ENCODE measurements around the gene RNF13. TPM values are rescaled to one million over a fixed set of nuclear protein-coding genes. Genes with fewer than 3 reads are reported as not detected.

Gene RNF13
- total and polyA plus RNA-seq, 12 donors: 28.6 to 136 (median 77.4) TPM

GRCh38 chr3:149790268-149790667, 22.7 kb upstream of the RNF13 start:
- intact Hi-C loops (cut with DNase I): no loop called here
- Histone ChIP-seq H3K4me3 (no peak overlapping the region), H3K27ac (no peak overlapping the region), H3K9me3 (replicated peaks in 1 of 3) (no peaks in the 10 kb centered on the region), H3K27me3 (peaks cover 8% of the 10 kb centered on the region), H3K4me1 (replicated peaks in 1 of 2) (no peaks in the 10 kb centered on the region), H3K36me3 (replicated peaks in 1 of 2) (no peaks in the 10 kb centered on the region)
- 71 to 81% (median 75%) methylated on average over 2 of the region's 2 CpGs for WGBS, 4 donors
- no peak for DNase-seq
- no peak for TF ChIP-seq POLR2A (IDR thresholded peaks at IDR 0.05)
- TF ChIP-seq CTCF (IDR thresholded peaks at IDR 0.05): no peak

GRCh38 chr3:149790698-149791097, 22.3 kb upstream of the RNF13 start:
- 61 to 71% (median 64%) methylated on average over 3 of the region's 3 CpGs for WGBS, 4 donors
- DNase-seq: no peak
- H3K4me3 ChIP-seq: no peak overlapping the region
- H3K36me3 ChIP-seq (replicated peaks in 1 of 2): no peaks in the 10 kb centered on the region
- H3K9me3 ChIP-seq (replicated peaks in 1 of 3): no peaks in the 10 kb centered on the region
- no peak overlapping the region for H3K27ac ChIP-seq
- peaks cover 8% of the 10 kb centered on the region for H3K27me3 ChIP-seq
- intact Hi-C loops (cut with DNase I): no loop called here
- no peaks in the 10 kb centered on the region for H3K4me1 ChIP-seq (replicated peaks in 1 of 2)
- TF ChIP-seq CTCF (IDR thresholded peaks at IDR 0.05) (no peak), POLR2A (IDR thresholded peaks at IDR 0.05) (no peak)

GRCh38 chr3:149792452-149793270, 20.4 kb upstream of the RNF13 start, which contains the start of gene ANKUB1:
ANKUB1 (minus strand) TSS chr3:149792554; CDS start chr3:149792366, 188 bp downstream.
- no peaks in the 10 kb centered on the region for H3K4me1 ChIP-seq (replicated peaks in 1 of 2)
- no peaks in the 10 kb centered on the region for H3K9me3 ChIP-seq (replicated peaks in 1 of 3)
- no peak for DNase-seq
- H3K27ac ChIP-seq: no peak within 1 kb of the TSS
- 85 to 98% (median 89%) methylated on average over 4 of the region's 4 CpGs for WGBS, 4 donors
- peaks cover 8% of the 10 kb centered on the region for H3K27me3 ChIP-seq
- H3K4me3 ChIP-seq: no peak within 1 kb of the TSS
- no peak for TF ChIP-seq POLR2A (IDR thresholded peaks at IDR 0.05)
- no peak for TF ChIP-seq CTCF (IDR thresholded peaks at IDR 0.05)
- no peaks in the 10 kb centered on the region for H3K36me3 ChIP-seq (replicated peaks in 1 of 2)
- intact Hi-C loops (cut with DNase I): no loop called here

- H3K27ac ChIP-seq: no peak overlapping the region
- WGBS, 4 donors: 70 to 88% (median 84%) methylated on average over 1 of the region's 1 CpG
- H3K27me3 ChIP-seq: no peaks in the 10 kb centered on the region
- H3K4me1 ChIP-seq (replicated peaks in 1 of 2): no peaks in the 10 kb centered on the region
- intact Hi-C loops (cut with DNase I): no loop called here
- no peaks in the 10 kb centered on the region for H3K36me3 ChIP-seq (replicated peaks in 1 of 2)
- DNase-seq: no peak
- no peak overlapping the region for H3K4me3 ChIP-seq
- TF ChIP-seq CTCF (IDR thresholded peaks at IDR 0.05): no peak
- TF ChIP-seq POLR2A (IDR thresholded peaks at IDR 0.05): no peak
- no peaks in the 10 kb centered on the region for H3K9me3 ChIP-seq (replicated peaks in 1 of 3)
Observed at GRCh38 chr3:149796026-149796425, 17.0 kb upstream of the RNF13 start.
